GM18873 (cell line): ENCODE measurements around the gene FAF1.

Experiments used
- ATAC-seq: cut with Tn5 transposase; IDR thresholded peaks from one replicate; pipeline ENCODE4 v1.9.1; 2021; ENCODE audit warnings: mild to moderate bottlenecking, moderate library complexity, moderate number of reproducible peaks; ENCODE audit not compliant: unreplicated experiment, low FRiP score

Gene FAF1

DNA sequence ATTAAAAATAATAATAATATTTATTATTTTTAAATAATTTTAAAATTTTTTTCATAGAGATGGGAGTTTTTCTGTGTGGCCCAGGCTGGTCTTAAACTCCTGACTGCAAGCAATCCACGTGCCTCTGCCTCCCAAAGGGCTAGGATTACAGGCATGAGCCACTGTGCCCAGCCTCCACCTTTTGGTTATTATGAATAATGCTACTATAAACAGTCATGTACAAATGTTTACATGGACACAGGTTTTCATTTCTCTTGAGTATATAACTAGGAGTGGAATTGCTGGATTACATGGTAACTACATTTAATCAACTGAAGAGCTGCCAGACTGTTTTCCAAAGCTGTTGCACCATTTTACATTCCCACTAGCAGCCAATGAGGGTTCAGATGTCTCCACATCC, 433.6 kb downstream of the FAF1 start:
- ATAC-seq = no peak

DNA sequence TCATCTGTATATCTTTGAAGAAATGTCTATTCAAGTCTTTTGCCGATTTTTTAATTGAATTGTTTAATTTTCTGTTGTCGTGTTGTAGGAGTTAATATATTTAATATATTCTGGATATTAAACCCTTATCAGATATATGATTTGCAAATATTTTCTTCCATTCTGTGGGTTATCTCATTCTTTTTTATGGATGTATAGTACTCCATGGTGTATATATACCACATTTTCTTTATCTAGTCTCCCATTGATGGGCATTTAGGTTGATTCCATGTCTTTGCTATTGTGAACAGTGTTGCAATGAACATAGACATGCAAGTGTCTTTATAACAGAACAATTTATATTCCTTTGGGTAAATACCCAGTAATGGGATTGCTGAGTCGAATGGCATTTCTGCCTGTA, 436.5 kb downstream of the FAF1 start:
- no peak for ATAC-seq

DNA sequence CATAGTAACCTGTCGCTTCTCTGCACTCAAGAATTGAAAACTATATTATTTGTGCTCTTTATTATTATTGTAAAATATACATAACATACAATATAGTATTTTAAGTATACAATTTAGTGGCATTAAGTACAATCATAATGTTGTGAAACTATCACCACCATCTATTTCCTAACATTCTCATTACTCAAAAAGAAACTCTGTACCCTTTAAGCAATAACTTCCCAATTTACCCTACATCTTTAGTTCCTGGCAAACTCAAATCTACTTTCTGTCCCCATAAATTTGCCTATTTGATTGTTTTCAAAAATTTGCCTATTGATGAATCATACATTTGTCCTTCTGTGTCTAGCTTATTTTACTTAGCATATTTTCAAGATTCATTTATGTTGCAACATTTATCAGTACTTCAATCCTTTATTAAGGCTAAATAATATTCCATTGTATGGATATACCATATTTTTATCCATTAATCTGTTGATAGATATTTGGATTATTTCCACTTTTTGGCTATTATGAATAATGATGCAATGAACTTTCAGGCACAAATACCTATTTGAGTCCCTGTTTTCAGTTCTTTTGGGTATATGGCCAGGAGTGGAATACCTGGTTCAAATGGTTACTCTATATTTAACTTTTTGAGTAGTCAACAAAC, 437.2 kb downstream of the FAF1 start:
- no peak for ATAC-seq

DNA sequence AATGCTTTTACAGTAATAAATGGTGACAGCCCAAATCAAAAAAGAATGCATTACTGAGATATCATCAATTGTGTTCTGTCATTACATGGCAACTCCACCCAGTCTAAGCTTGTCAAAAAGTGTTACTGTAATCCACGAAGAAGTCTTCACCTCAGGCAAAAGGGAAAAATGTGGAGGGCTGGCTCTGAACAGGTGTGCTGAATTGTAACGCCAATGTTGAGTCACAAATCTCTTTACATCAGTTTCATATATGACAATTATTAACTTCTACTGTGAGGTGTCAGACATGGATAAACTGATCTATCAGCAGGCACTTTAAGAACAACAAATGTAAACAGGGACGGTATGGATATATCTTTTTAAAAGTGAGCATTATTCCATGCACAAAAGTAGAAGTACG, 438.4 kb downstream of the FAF1 start:
- no peak for ATAC-seq

DNA sequence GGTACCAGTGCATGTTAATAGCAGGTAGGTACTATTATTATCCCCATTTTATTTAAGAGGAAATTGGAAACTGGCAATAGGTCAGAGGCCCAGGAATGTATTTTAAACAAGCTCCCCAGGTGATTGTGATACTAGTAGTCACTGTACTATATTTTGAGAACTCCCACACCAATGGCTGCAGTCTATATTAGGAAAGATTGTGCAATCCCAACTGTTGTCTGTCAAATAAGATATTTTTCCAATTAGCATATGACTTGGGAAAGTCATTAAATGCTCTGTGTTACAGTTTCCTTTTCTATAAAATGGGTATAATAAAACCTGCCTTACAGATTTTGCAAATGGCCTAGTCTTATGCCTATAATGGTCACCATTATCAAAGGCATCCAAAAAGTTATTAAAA, 442.6 kb downstream of the FAF1 start:
- no peak for ATAC-seq

DNA sequence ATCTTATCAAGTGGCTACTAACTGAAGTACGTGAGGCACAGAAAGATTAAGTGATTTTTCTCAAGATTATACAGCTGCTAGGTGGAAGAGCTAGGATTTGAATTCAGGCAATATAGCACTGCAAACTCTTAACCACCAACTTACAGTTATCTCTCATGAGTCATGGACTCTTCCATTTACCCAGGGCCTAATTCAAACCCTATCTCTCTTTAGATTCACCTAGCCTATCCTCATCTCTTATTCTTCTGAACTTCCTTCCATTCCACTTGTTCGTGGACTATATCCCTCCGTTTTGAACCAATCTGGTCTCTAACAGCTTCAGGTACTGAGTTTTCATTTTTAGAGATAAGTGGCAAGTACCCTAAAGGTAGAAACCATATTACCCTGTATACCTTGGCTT, 444.0 kb downstream of the FAF1 start:
- no peak for ATAC-seq

DNA sequence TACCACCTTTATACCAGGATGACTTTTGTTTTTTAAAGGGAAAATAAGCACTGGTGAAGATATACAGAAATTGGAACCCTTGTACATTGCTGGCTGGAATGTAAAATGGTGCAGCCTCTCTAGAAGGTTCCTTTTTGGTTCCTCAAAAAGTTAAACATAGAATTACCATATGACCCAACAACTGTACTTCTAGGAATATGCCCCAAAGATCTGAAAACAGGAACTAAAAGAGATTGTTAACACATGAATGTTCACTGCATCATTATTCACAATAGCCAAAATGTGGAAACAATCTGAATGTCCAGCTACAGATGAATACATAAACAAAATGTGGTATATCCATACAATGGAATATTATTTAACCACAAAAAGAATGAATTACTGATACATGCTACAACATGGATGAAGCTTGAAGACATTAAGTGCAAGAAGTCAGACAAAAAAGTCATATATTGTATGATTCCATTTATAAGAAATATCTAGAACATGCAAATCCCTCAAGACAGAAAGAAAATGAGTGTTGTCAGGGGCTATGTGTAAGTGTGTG, 452.0 kb downstream of the FAF1 start:
- no peak for ATAC-seq

DNA sequence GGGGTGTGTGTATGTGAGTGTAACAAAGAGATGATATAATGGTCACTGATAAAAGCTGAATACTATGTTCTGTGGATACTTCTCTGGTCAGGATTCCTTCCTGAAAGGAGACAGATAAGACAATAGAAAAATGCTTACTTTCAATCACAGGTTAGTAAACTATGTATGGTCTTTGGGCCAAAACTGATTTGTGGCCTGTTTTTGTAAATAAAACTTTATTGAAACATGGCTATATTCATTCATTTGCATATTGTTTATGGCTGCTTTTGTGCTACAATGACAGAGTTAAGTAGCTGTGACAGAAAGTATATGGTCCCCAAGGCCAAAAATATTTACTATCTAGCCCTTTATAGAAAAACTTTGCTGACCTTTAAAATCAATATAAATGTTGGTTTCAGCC, 454.6 kb downstream of the FAF1 start:
- no peak for ATAC-seq

DNA sequence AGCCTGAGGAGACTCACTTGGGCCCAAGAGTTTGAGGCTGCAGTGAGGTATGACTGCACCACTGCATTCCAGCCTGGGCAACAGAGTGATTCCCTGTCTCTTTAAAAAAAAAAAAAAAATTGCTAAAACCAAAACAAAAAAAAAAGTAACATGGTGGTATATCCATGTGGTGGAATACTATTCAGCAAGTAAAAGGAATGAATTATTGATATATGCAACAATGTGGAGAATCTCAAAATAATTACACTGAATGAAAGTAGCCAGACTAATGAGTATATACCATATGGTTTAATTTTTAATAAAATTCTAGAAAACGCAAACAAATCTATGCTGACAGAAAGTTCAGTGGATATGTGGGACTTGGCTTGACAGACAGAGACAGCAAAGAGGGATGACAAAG, 456.6 kb downstream of the FAF1 start:
- ATAC-seq = no peak

DNA sequence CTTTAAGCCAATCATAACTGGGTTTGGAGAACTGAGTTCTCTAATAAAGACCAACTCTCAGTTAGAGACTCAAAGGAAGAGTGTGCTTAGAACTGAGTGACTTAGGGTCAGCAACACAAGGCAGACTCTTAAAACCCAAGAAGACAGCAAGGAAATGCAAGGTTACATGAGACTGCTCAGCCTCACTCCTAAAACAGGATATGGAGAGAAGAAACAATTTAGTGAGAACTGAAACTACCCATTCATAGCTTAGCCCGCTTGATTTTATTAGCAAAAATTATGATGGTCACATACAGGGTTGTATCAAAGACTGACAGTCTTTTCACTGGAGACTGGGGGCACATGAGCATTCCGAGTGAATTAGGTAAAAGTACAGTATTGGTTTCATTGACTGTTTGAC, 457.9 kb downstream of the FAF1 start:
- no peak for ATAC-seq

DNA sequence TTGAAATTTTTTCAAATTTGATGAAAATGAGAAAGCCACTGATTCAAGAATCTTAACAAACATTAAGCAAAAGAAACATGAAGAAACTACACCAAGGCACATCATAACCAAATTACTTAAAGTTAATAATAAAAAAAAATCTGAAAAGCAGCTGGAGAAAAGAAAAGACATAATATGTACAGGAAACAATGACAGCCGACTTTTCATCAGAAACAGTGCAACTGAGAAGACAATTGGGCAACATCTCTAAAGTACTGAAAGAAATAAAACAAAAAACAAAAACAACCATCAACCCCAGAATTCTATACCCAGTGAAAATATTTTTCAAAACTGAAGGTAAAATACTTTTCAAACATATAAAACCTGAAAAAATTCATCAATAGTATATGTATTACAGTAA, 463.1 kb downstream of the FAF1 start:
- ATAC-seq = no peak

DNA sequence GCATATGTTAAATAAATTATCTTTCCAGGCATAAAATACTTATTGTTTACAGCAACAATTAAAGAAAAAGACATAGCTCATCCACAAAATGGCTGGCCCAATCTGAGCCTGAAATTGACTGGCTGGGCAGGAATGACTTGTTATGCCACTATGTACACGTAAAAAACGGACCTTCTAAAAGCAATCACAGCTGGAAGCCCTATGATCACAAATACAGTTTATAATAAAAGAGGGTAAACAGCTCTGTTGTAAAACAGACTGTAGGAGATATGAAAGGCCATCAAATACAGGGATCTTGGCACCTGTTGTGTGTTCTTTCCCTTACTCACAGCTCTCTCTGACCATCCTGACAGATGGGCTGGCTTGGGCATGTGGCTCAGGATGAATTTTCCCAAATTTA, 466.4 kb downstream of the FAF1 start:
- no peak for ATAC-seq

DNA sequence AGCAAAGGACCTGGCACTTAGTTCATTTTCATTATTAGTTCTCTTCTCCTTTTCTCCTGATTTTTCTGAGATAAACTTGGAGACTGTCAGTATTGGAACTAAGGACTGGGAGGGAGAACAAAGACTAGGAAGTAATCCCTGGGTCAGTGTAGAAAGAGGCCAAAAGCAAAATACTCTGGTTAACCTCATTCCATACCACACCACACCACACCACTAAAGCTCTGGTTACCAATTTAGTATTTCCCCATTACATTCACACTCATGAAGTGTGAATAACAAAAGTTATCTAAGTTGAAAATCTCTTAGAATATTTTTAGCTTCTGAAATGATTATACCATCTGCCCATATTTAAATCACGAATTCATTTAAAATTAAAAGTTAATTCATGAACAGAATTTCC, 467.9 kb downstream of the FAF1 start:
- no peak for ATAC-seq

DNA sequence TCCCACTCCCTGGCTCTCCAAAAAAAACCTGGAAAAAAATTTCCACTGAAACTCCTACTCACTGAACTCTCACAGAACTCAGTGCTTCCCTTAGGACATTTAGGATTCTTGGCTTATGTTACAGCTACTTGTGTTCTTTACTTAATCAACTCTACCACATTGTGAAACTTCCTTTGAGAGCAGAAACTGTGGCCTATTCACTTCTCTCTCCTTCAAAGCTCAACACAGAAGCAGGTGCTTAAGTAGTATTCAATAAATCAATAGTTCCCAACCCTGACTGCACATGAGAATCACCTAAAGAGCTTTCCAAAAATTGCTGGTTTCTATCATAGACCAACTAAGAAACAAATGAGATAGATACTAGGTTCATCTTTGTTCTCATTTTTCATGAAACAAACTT, 468.9 kb downstream of the FAF1 start:
- no peak for ATAC-seq

DNA sequence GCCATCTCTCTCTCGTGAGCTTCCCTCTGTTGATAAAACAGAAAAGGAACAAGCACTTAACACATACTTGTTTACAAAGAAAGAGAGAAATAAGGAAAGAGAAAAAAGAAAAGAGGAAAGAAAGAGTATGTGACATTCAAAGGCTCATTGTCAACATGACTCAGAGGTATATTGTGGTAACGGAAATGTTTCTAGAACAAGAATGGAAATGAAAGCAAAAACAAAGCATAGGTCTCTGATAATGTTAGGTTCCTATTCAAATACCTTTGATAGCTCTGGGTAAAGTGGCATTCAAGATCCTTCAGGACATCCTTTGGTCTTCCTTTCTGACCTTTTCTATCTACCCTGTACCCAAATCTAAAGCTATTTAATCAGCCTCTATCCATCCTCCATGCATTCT, 469.4 kb downstream of the FAF1 start:
- ATAC-seq = no peak

DNA sequence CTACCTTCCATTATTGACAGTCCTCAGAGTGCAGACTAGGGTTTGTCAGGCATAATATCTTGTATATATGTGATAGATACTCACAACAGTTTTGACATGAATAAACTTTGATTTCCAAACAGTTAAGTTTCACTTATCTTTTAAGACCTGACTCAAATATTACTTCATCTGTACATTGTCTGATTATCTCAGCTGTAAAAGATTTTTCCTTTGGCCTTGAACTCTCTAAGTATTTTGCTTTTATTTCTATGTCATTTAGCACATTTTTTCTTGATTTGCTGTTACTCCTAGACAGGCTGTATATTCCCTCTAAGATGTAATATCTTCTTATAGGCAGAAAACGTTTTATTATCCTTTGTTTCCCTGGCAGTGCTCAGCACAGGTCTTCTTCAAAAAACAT, 471.2 kb downstream of the FAF1 start:
- no peak for ATAC-seq

DNA sequence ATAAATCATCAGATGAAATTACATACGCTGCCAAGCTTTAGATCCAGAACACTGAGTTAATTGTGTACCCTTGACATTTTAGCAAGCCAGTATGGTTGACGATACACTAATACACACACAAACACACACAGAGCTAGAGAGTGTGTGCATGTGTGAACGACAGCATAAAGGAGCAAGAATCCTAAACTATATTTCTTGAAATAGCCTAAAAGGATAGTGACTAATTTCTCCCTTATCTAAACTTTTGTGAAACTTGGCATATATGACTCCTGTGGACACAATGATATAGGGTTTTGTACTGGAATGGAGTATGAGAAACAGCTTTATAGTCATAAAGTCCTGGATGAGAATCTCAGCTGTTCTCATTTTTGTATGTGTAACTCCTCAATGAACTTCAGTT, 471.7 kb downstream of the FAF1 start:
- ATAC-seq = no peak

DNA sequence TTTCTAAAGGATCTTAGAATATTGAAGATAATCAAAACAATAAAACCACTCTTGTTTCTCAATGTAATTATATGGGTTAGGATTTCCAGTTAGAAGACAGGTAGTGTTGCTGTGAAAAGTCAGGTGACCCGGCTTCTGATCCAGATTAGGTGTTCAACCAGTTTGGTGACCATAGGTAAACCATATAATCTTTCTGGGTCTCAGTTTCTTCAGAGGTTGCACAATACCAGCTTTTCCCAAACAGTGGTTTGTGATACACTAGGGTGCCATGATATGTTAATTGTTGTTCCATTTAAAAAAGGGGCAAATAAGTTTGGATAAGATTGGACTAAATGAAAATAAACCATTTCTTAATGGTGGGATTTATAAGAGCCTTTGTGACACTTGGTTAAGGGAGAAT, 472.3 kb downstream of the FAF1 start:
- ATAC-seq = no peak

DNA sequence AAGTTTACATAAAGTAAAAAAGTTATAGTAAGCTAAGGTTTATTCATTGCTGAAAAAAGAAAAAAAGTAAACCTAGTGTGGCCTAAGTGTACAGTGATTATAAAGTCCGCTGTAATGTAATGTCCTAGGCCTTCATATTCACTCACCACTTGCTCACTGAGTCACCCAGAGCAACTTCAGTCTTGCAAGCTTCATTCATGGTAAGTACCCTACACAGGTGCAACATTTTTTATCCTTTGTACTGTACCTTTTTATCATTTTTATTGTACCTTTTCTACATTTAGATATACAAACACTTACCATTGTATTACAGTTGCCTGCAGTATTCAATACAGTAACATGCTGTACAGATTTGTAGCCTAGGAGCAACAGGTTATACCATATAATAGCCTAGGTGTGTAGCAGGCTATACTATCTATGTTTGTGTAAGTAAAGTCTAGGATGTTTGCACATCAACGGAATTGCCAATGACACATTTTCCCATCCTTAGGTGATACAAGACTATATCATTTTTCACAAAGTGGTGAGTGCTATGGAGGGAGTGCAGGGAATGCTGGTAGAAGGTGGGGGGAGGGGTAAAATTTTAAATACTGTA, 478.8 kb downstream of the FAF1 start:
- no peak for ATAC-seq

DNA sequence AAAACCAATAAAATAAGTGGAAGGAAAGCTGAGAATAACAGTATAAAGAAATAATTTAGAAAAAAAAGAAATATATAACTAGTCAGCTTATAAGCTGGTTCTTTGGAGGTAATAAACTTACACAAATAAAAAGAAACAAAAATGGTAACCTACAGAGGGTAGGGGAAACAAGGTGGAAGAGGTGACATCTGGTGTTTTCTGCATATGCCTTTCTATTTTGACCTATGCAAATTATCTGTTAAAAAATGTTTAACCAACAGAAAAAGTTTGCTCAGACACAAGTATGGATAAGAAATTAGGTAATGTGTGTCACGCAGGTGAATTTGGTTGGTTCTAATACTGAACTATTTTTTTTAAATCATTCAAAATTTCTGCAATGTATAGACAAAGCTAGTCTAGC, 483.3 kb downstream of the FAF1 start:
- ATAC-seq = peak; percentile 62

DNA sequence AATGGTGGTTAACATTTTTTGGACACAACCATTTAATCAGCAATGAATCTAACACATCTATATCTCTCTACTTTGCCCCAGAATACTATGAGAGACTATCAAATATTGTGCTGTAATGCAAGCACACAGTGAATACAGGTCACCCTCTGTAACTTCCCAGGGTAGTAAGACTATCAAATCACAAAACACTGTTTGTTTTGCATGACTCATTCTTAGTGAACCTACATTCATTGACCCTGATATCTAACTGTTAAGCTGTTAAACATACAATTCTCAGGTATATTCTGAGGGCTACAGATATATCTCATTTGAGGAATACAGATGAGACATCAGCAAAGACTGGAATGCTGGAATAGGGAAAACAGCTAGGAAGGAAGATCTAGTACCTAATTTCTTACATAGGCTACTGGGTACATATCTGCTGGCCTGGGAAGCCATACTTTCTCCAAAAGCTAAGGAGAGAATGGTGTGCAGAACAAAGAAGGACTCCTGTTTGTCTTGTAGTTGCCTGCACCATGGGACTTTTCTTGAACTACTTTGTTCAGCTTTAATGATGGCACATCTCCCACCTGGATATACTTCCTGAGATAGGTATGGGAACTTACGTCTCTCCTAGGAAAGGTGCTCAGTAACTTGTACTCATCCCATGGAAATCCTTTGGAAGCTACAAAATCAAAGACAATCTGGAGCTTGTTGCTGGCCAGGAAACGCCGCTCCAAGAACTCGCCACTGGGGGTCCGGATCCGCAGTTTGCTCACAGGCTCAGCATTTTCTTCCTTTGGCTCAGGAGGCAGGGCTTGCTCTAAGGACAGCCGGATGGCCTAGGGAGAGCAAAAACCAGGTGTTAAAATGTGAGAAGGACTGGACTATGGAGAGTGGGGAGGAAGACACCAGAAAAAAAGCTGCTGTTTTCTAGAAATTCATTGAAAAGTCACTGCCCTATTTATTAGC, 484.9 kb downstream of the FAF1 start:
- ATAC-seq = no peak
